ENCODE data around the gene HCAR1. TPM values are rescaled to one million over a fixed set of nuclear protein-coding genes. Genes with fewer than 3 reads are reported as not detected.

HCAR1 gene
- total and polyA plus RNA-seq, 4 donors, result 0.01 to 0.19 TPM; not detected in 2

DNA sequence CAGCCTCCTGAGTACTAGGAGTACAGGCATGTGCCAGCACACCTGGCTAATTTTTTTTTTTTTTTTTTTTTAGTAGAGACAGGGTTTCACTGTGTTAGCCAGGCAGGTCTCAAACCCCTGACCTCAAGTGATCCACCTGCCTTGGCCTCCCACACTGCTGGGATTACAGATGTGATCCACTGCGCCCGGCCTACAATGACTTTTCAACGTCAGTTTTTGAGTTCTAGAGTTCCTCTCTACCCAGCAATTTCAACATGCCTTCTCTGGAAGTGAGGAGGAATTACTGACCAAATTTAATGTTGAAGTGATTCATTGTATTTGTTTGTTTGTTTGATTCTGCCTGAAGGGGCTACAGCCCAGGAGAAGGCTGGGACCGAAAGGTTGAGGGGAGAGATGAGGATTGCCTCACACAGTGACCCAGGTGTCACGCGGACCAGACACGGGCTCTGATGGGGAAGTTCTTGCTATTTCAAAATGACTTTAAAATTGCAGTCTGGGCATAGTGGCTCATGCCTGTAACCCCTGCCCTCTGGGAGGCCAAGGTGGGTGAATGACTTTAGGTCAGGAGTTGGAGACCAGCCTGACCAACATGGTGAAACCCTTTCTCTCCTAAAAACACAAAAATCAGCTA is 13.4 kb upstream of the HCAR1 start:
- 85% methylated on average over 7 of the region's 7 CpGs for WGBS
- TF ChIP-seq NR2F2 (IDR thresholded peaks at IDR 0.05), result no peak
- TF ChIP-seq HNF4A (conservative IDR thresholded peaks at IDR 0.05), result no peak
- TF ChIP-seq TAF1 (conservative IDR thresholded peaks at IDR 0.05), result no peak
- no peak for TF ChIP-seq RXRA (IDR thresholded peaks at IDR 0.05)
- no peak for TF ChIP-seq RAD21 (IDR thresholded peaks at IDR 0.05)
- TF ChIP-seq, protein P1, sequence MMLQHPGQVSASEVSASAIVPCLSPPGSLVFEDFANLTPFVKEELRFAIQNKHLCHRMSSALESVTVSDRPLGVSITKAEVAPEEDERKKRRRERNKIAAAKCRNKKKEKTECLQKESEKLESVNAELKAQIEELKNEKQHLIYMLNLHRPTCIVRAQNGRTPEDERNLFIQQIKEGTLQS (IDR thresholded peaks at IDR 0.05), result no peak
- TF ChIP-seq HNF4G (IDR thresholded peaks at IDR 0.05), result no peak
- TF ChIP-seq, protein P2, sequence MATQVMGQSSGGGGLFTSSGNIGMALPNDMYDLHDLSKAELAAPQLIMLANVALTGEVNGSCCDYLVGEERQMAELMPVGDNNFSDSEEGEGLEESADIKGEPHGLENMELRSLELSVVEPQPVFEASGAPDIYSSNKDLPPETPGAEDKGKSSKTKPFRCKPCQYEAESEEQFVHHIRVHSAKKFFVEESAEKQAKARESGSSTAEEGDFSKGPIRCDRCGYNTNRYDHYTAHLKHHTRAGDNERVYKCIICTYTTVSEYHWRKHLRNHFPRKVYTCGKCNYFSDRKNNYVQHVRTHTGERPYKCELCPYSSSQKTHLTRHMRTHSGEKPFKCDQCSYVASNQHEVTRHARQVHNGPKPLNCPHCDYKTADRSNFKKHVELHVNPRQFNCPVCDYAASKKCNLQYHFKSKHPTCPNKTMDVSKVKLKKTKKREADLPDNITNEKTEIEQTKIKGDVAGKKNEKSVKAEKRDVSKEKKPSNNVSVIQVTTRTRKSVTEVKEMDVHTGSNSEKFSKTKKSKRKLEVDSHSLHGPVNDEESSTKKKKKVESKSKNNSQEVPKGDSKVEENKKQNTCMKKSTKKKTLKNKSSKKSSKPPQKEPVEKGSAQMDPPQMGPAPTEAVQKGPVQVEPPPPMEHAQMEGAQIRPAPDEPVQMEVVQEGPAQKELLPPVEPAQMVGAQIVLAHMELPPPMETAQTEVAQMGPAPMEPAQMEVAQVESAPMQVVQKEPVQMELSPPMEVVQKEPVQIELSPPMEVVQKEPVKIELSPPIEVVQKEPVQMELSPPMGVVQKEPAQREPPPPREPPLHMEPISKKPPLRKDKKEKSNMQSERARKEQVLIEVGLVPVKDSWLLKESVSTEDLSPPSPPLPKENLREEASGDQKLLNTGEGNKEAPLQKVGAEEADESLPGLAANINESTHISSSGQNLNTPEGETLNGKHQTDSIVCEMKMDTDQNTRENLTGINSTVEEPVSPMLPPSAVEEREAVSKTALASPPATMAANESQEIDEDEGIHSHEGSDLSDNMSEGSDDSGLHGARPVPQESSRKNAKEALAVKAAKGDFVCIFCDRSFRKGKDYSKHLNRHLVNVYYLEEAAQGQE (IDR thresholded peaks at IDR 0.05), result no peak
- TF ChIP-seq, protein P3, sequence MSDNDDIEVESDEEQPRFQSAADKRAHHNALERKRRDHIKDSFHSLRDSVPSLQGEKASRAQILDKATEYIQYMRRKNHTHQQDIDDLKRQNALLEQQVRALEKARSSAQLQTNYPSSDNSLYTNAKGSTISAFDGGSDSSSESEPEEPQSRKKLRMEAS (IDR thresholded peaks at IDR 0.05), result no peak
- no peak for TF ChIP-seq FOXA2 (IDR thresholded peaks at IDR 0.05)
- TF ChIP-seq, protein P4, sequence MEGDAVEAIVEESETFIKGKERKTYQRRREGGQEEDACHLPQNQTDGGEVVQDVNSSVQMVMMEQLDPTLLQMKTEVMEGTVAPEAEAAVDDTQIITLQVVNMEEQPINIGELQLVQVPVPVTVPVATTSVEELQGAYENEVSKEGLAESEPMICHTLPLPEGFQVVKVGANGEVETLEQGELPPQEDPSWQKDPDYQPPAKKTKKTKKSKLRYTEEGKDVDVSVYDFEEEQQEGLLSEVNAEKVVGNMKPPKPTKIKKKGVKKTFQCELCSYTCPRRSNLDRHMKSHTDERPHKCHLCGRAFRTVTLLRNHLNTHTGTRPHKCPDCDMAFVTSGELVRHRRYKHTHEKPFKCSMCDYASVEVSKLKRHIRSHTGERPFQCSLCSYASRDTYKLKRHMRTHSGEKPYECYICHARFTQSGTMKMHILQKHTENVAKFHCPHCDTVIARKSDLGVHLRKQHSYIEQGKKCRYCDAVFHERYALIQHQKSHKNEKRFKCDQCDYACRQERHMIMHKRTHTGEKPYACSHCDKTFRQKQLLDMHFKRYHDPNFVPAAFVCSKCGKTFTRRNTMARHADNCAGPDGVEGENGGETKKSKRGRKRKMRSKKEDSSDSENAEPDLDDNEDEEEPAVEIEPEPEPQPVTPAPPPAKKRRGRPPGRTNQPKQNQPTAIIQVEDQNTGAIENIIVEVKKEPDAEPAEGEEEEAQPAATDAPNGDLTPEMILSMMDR (IDR thresholded peaks at IDR 0.05; ENCODE audit: low read depth, low read length, missing input control), result no peak
- TF ChIP-seq SP1 (IDR thresholded peaks at IDR 0.05), result no peak
- TF ChIP-seq GABPA (IDR thresholded peaks at IDR 0.05 in 1 of 2, conservative IDR thresholded peaks at IDR 0.05 in 1 of 2), result no peak
- no peak for TF ChIP-seq YY1 (IDR thresholded peaks at IDR 0.05)
- TF ChIP-seq FOXA1 (IDR thresholded peaks at IDR 0.05), result no peak
- DNase-seq (ENCODE audit: low spot score), result no peak

DNA sequence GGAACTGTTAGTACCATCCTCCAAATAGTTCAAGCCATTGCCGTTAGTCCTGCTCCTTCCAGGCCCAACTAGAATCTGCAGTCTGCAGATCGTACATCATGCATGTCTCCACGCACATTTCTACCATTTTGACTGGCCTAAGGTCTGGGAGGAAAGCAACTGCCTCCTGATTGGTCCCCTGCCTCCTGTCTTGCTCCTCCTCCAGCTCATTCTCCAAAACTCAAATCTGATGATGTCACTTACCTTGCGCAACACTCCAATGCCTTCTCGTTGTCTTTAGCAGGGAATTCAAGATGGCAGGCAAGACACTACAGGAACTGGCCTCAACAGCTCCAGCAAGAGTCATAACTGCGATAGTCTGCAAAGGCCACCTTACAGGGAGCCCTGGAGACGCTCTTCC is 9.7 kb upstream of the HCAR1 start:
- no peak for DNase-seq (ENCODE audit: low spot score)
- H3K36me3 ChIP-seq (ENCODE audit: control insufficient read depth in 4 of 4, insufficient read depth in 3 of 4, low read depth in 1 of 4, low read length in 3 of 4), result no peaks in the 10 kb centered on the region
- H3K27ac ChIP-seq (ENCODE audit: low read depth in 1 of 2, low read length in 2 of 2), result no peak overlapping the region
- H3K9me3 ChIP-seq (ENCODE audit: control insufficient read depth in 4 of 4, low read length in 3 of 4), result no peaks in the 10 kb centered on the region
- TF ChIP-seq RXRA (IDR thresholded peaks at IDR 0.05) (no peak), RAD21 (IDR thresholded peaks at IDR 0.05) (no peak), HNF4G (IDR thresholded peaks at IDR 0.05) (no peak), FOXA2 (IDR thresholded peaks at IDR 0.05) (no peak), TAF1 (conservative IDR thresholded peaks at IDR 0.05) (no peak), GABPA (IDR thresholded peaks at IDR 0.05 in 1 of 2, conservative IDR thresholded peaks at IDR 0.05 in 1 of 2) (no peak), HNF4A (conservative IDR thresholded peaks at IDR 0.05) (no peak), EGR1 (IDR thresholded peaks at IDR 0.05; ENCODE audit: low read depth in 2 of 2) (no peak), FOXA1 (IDR thresholded peaks at IDR 0.05) (no peak), YY1 (IDR thresholded peaks at IDR 0.05) (no peak), SP1 (IDR thresholded peaks at IDR 0.05) (no peak)
- TF ChIP-seq, protein P2 (IDR thresholded peaks at IDR 0.05), result no peak
- TF ChIP-seq, protein P3 (IDR thresholded peaks at IDR 0.05), result no peak
- TF ChIP-seq, protein P1 (IDR thresholded peaks at IDR 0.05), result no peak
- no peaks in the 10 kb centered on the region for H3K27me3 ChIP-seq (ENCODE audit: control insufficient read depth in 4 of 4, insufficient read depth in 4 of 4, low read length in 3 of 4)
- H3K4me1 ChIP-seq (ENCODE audit: control insufficient read depth in 4 of 4, insufficient read depth in 4 of 4, low read length in 3 of 4), result no peaks in the 10 kb centered on the region
- no peak overlapping the region for H3K4me3 ChIP-seq (ENCODE audit: low read depth in 1 of 3, low read length in 3 of 3)
- WGBS, result 97% methylated on average over 7 of the region's 7 CpGs
- H3K9ac ChIP-seq (ENCODE audit: low read depth in 1 of 2, low read length in 2 of 2), result no peak overlapping the region

More for the DNA sequence above, 13.4 kb upstream of the HCAR1 start:
- Histone ChIP-seq H3K4me3 (ENCODE audit: low read depth in 1 of 3, low read length in 3 of 3) (no peak overlapping the region), H3K36me3 (ENCODE audit: control insufficient read depth in 4 of 4, insufficient read depth in 3 of 4, low read depth in 1 of 4, low read length in 3 of 4) (no peaks in the 10 kb centered on the region), H3K4me1 (ENCODE audit: control insufficient read depth in 4 of 4, insufficient read depth in 4 of 4, low read length in 3 of 4) (no peaks in the 10 kb centered on the region), H3K27ac (ENCODE audit: low read depth in 1 of 2, low read length in 2 of 2) (no peak overlapping the region), H3K9ac (ENCODE audit: low read depth in 1 of 2, low read length in 2 of 2) (no peak overlapping the region), H3K27me3 (ENCODE audit: control insufficient read depth in 4 of 4, insufficient read depth in 4 of 4, low read length in 3 of 4) (no peaks in the 10 kb centered on the region), H3K9me3 (ENCODE audit: control insufficient read depth in 4 of 4, low read length in 3 of 4) (no peaks in the 10 kb centered on the region)

Data from liver (tissue), 9 donors.